Measurements from ENCODE around the gene RIBC1. TPM values are rescaled to one million over a fixed set of nuclear protein-coding genes. Genes with fewer than 3 reads are reported as not detected.

The RIBC1 gene
- total and polyA plus RNA-seq, 10 of the 15 experiments (the other 5 are each of a cell fraction or from before 2014, with no cell fraction given) = 0.22 to 1.0 (median 0.54) TPM

- TF ChIP-seq CBX3 (IDR thresholded peaks at IDR 0.05; ENCODE audit: borderline replicate concordance, low read depth) = no peak
- TF ChIP-seq ATF7 (IDR thresholded peaks at IDR 0.05; ENCODE audit: low read depth) = peak; percentile 99
- no peak for TF ChIP-seq MEF2A (IDR thresholded peaks at IDR 0.05; ENCODE audit: insufficient read depth, low read depth, low read length)
- 0 out of 2 replicates have a peak, but pooled peaks have one; percentile 44 for TF ChIP-seq ZBTB11 (CRISPR knock-in tag; IDR thresholded peaks at IDR 0.05)
- 0 out of 2 replicates have a peak, but pooled peaks have one; percentile 78 for TF ChIP-seq ESRRA (IDR thresholded peaks at IDR 0.05; ENCODE audit: low read length)
- 0 out of 2 replicates have a peak, but pooled peaks have one; percentile 36 for TF ChIP-seq NFIC (IDR thresholded peaks at IDR 0.05; ENCODE audit: low read depth, low read length)
- no peak for TF ChIP-seq SIX5 (IDR thresholded peaks at IDR 0.05; ENCODE audit: low read depth, low read length, severe bottlenecking)
- no peak for TF ChIP-seq MYB (IDR thresholded peaks at IDR 0.05; ENCODE audit: borderline replicate concordance, low read depth, low read length)
- TF ChIP-seq ZNF24 (IDR thresholded peaks at IDR 0.05) = no peak
- no peak for TF ChIP-seq NFYA (IDR thresholded peaks at IDR 0.05; ENCODE audit: borderline replicate concordance, low read depth, low read length)
- peak; percentile 99 for TF ChIP-seq CHD2 (IDR thresholded peaks at IDR 0.05; ENCODE audit: borderline replicate concordance, low read depth, low read length)
- 0 out of 2 replicates have a peak, but pooled peaks have one; percentile 12 for TF ChIP-seq NR2F1 (conservative IDR thresholded peaks at IDR 0.05)
- TF ChIP-seq RBBP5 (conservative IDR thresholded peaks at IDR 0.05) = no peak
- TF ChIP-seq STAT3 (IDR thresholded peaks at IDR 0.05; ENCODE audit: low read depth, low read length) = no peak
- peak; percentile 90 for TF ChIP-seq SMAD5 (IDR thresholded peaks at IDR 0.05; ENCODE audit: low read depth)
- peak; percentile 78; the same call in 1 of the 2 replicates for TF ChIP-seq ZNF207 (IDR thresholded peaks at IDR 0.05; ENCODE audit: borderline replicate concordance)
- 0 out of 2 replicates have a peak, but pooled peaks have one; percentile 91 for TF ChIP-seq RCOR1 (conservative IDR thresholded peaks at IDR 0.05; ENCODE audit: low read depth, low read length)
- no peak for TF ChIP-seq MTA2 (IDR thresholded peaks at IDR 0.05; ENCODE audit: low read depth)
- TF ChIP-seq SIN3A (IDR thresholded peaks at IDR 0.05; ENCODE audit: low read depth, low read length) = peak; percentile 46
- peak; percentile 80 for TF ChIP-seq CBFB (IDR thresholded peaks at IDR 0.05; ENCODE audit: low read depth)
- peak; percentile 74 for TF ChIP-seq YY1 (IDR thresholded peaks at IDR 0.05; ENCODE audit: low read depth, low read length)
- no peak for TF ChIP-seq SPI1 (IDR thresholded peaks at IDR 0.05; ENCODE audit: borderline replicate concordance, insufficient read depth, low read depth, low read length)
- TF ChIP-seq HDAC6 (IDR thresholded peaks at IDR 0.05; ENCODE audit: unreplicated experiment) = no peak
- TF ChIP-seq TCF7 (IDR thresholded peaks at IDR 0.05; ENCODE audit: borderline replicate concordance) = peak; percentile 15; the same call in 1 of the 2 replicates
- no peak for TF ChIP-seq ZNF384 (IDR thresholded peaks at IDR 0.05; ENCODE audit: borderline replicate concordance, low read depth, low read length)
- no peak for TF ChIP-seq CEBPB (IDR thresholded peaks at IDR 0.05; ENCODE audit: borderline replicate concordance in 1 of 2, low read depth in 2 of 2, low read length in 2 of 2)
- TF ChIP-seq IRF4 (IDR thresholded peaks at IDR 0.05; ENCODE audit: low read depth, low read length) = no peak
- no peak for TF ChIP-seq KAT2A (conservative IDR thresholded peaks at IDR 0.05; ENCODE audit: control insufficient read depth, low read depth, low read length)
- TF ChIP-seq MXI1 (IDR thresholded peaks at IDR 0.05; ENCODE audit: low read depth, low read length) = peak; percentile 35; the same call in 1 of the 2 replicates
- no peak for TF ChIP-seq NR2C2 (IDR thresholded peaks at IDR 0.05; ENCODE audit: borderline replicate concordance, control insufficient read depth, insufficient read length, low read depth)
Observed at GRCh38 chrX:53422086-53422860, 400 bp upstream of the RIBC1 start, which contains the start of gene SMC1A (continued).
